GM23338 (cell line): ENCODE measurements around the gene IRX5. TPM values are rescaled to one million over a fixed set of nuclear protein-coding genes. Genes with fewer than 3 reads are reported as not detected.

Source experiments
- ATAC-seq: fragments of 200-7000 bp; cut with Tn5 transposase; 3 replicates; pipeline ENCODE4 v1.9.1; 2020
- DNase-seq: peaks from one replicate; pipeline ENCODE4 v3.0.0-alpha.2; 2015; ENCODE audit warnings: low spot score
- H2AFZ ChIP-seq: fragments of 200-600 bp; sonication (generic); 2 replicates; pipeline ENCODE4 v1.8.0; 2016; ENCODE audit warnings: antibody characterized with exemption, mild to moderate bottlenecking, moderate library complexity
- H3F3A ChIP-seq: fragments of 200-600 bp; sonication (generic); replicated peaks from 2 replicates; pipeline ENCODE4 v1.8.0; 2017; ENCODE audit warnings: antibody characterized with exemption, mixed run types, low read depth
- H3K27ac ChIP-seq: fragments of 200-600 bp; sonication (generic); 2 replicates; pipeline ENCODE4 v1.6.1; 2016; ENCODE audit warnings: low read depth
- H3K27me3 ChIP-seq: fragments of 200-600 bp; sonication (generic); 2 replicates; pipeline ENCODE4 v1.8.0; 2016; ENCODE audit warnings: mild to moderate bottlenecking, mixed run types, moderate library complexity; ENCODE audit not compliant: insufficient read depth
- H3K36me3 ChIP-seq: fragments of 200-600 bp; sonication (generic); 2 replicates; pipeline ENCODE4 v1.8.0; 2016; ENCODE audit warnings: mild to moderate bottlenecking; ENCODE audit not compliant: insufficient read depth
- H3K4me1 ChIP-seq: fragments of 200-600 bp; sonication (generic); 2 replicates; pipeline ENCODE4 v1.8.0; 2016; ENCODE audit warnings: mild to moderate bottlenecking, moderate library complexity; ENCODE audit not compliant: insufficient read depth
- H3K4me2 ChIP-seq: fragments of 200-600 bp; sonication (generic); 2 replicates; pipeline ENCODE4 v1.7.1; 2017; ENCODE audit warnings: mixed run types
- H3K4me3 ChIP-seq: fragments of 200-600 bp; sonication (generic); 2 replicates; pipeline ENCODE4 v1.6.1; 2016; ENCODE audit warnings: mixed run types
- H3K79me2 ChIP-seq: fragments of 200-600 bp; sonication (generic); replicated peaks from 2 replicates; pipeline ENCODE4 v1.8.0; 2017; ENCODE audit warnings: mild to moderate bottlenecking; ENCODE audit not compliant: insufficient read depth
- H3K9me2 ChIP-seq: fragments of 200-600 bp; sonication (generic); 2 replicates; pipeline ENCODE4 v1.8.0; 2017; ENCODE audit not compliant: insufficient read depth
- H4K20me1 ChIP-seq: fragments of 200-600 bp; sonication (generic); replicated peaks from 2 replicates; pipeline ENCODE4 v1.8.0; 2017; ENCODE audit warnings: mild to moderate bottlenecking; ENCODE audit not compliant: insufficient read depth
- H3K27ac Mint-ChIP-seq: 2 replicates; pipeline ENCODE4 v1.8.0; 2020; ENCODE audit warnings: inconsistent platforms, mild to moderate bottlenecking, moderate library complexity, mixed read lengths
- H3K27me3 Mint-ChIP-seq: 3 replicates; pipeline ENCODE4 v1.8.0; 2022; ENCODE audit warnings: low read depth, mild to moderate bottlenecking, moderate library complexity, mixed read lengths, inconsistent platforms; ENCODE audit not compliant: insufficient read depth, poor library complexity
- H3K36me3 Mint-ChIP-seq: 3 replicates; pipeline ENCODE4 v1.8.0; 2021; ENCODE audit warnings: low read depth, mild to moderate bottlenecking, inconsistent platforms, moderate library complexity, mixed read lengths
- H3K4me1 Mint-ChIP-seq: 3 replicates; pipeline ENCODE4 v1.8.0; 2020; ENCODE audit warnings: mild to moderate bottlenecking, inconsistent platforms, mixed read lengths
- H3K4me3 Mint-ChIP-seq: 3 replicates; pipeline ENCODE4 v1.8.0; 2021; ENCODE audit warnings: moderate library complexity, mild to moderate bottlenecking, inconsistent platforms, mixed read lengths
- H3K9me3 Mint-ChIP-seq: 3 replicates; pipeline ENCODE4 v1.8.0; 2020; ENCODE audit warnings: moderate library complexity, mild to moderate bottlenecking, inconsistent platforms, mixed read lengths
- CREB1 ChIP-seq: fragments of 250-450 bp; sonication (Bioruptor Pico); IDR thresholded peaks from 2 replicates; pipeline ENCODE4 v1.5.0; 2020; ENCODE audit warnings: low read depth, mild to moderate bottlenecking, moderate library complexity
- EZH2 ChIP-seq: fragments of 200-600 bp; sonication (generic); IDR thresholded peaks from one replicate; pipeline ENCODE4 v1.8.0; 2017; ENCODE audit warnings: antibody characterized with exemption, mild to moderate bottlenecking, low read depth; ENCODE audit not compliant: unreplicated experiment
- EZH2phosphoT487 ChIP-seq: fragments of 200-600 bp; sonication (generic); IDR thresholded peaks from one replicate; pipeline ENCODE4 v1.8.1; 2018; ENCODE audit warnings: antibody characterized with exemption; ENCODE audit not compliant: unreplicated experiment
- JUNB ChIP-seq: IDR thresholded peaks from one replicate; pipeline ENCODE4 v1.6.1; 2016; ENCODE audit warnings: antibody characterized with exemption; ENCODE audit not compliant: unreplicated experiment
- NANOG ChIP-seq: IDR thresholded peaks from 2 replicates; pipeline ENCODE4 v1.6.1; 2016; ENCODE audit warnings: antibody characterized with exemption, borderline replicate concordance
- POLR2AphosphoS5 ChIP-seq: IDR thresholded peaks from 2 replicates; pipeline ENCODE4 v1.6.1; 2016; ENCODE audit warnings: antibody characterized with exemption, low read depth
- REST ChIP-seq: IDR thresholded peaks from one replicate; pipeline ENCODE4 v1.6.1; 2018; ENCODE audit warnings: antibody characterized with exemption; ENCODE audit not compliant: unreplicated experiment
- STAT1 ChIP-seq: IDR thresholded peaks from one replicate; pipeline ENCODE4 v1.6.1; 2016; ENCODE audit warnings: antibody characterized with exemption; ENCODE audit not compliant: unreplicated experiment
- ZNF114 ChIP-seq: fragments of 250-450 bp; sonication (Bioruptor Pico); IDR thresholded peaks from 2 replicates; pipeline ENCODE4 v1.5.0; 2020; ENCODE audit warnings: mild to moderate bottlenecking, moderate library complexity
- ZNF331 ChIP-seq: fragments of 250-450 bp; sonication (Bioruptor Pico); IDR thresholded peaks from 2 replicates; pipeline ENCODE4 v1.5.0; 2020; ENCODE audit warnings: low read depth, mild to moderate bottlenecking, moderate library complexity
- ZNF462 ChIP-seq: fragments of 250-450 bp; sonication (Bioruptor Pico); IDR thresholded peaks from 2 replicates; pipeline ENCODE4 v1.5.0; 2020; ENCODE audit warnings: mild to moderate bottlenecking, moderate library complexity
- polyA plus RNA-seq: library from polyadenylated mRNA; unstranded; fragments of >200 nt; fragmentation: Nextera tagmentation; extraction: Ambion mirVana; gene quantifications from 2 replicates; pipeline ENCODE4 v1.2.1, GENCODE V29; 2016
- total RNA-seq: library from RNA; depleted of rRNA; stranded (reverse); fragments of >200 nt; shearing (Covaris generic); gene quantifications from 2 replicates; pipeline ENCODE4 v1.2.3, GENCODE V29; 2014

Gene IRX5
- total and polyA plus RNA-seq, 2 experiments from 2014 or later, result 0.07 to 0.39 TPM

GRCh38 chr16:54923055-54923473 is 7.6 kb upstream of the IRX5 start:
- H2AFZ ChIP-seq, result no peak overlapping the region
- Mint-ChIP-seq H3K4me1 (peaks cover 13% of the 10 kb centered on the region), H3K27me3 (peaks cover 26% of the 10 kb centered on the region), H3K9me3 (no peaks in the 10 kb centered on the region; the same call in 2 of the 3 replicates), H3K27ac (no peak overlapping the region), H3K36me3 (no peaks in the 10 kb centered on the region; the same call in 2 of the 3 replicates), H3K4me3 (no peak overlapping the region)
- H3K79me2 ChIP-seq, result peaks cover 3% of the 10 kb centered on the region; the same call in 1 of the 2 replicates
- DNase-seq, result no peak
- peaks cover 10% of the 10 kb centered on the region; the same call in 1 of the 2 replicates for H3K4me1 ChIP-seq
- H3K4me2 ChIP-seq, result no peak overlapping the region
- H3F3A ChIP-seq, result no peaks in the 10 kb centered on the region; the same call in 1 of the 2 replicates
- no peaks in the 10 kb centered on the region for H3K36me3 ChIP-seq
- H3K9me2 ChIP-seq, result no peaks in the 10 kb centered on the region
- H3K27ac ChIP-seq, result no peak overlapping the region
- H3K4me3 ChIP-seq, result no peak overlapping the region
- peaks cover 40% of the 10 kb centered on the region for H3K27me3 ChIP-seq
- ATAC-seq, result no peak
- peaks cover 11% of the 10 kb centered on the region; the same call in 1 of the 2 replicates for H4K20me1 ChIP-seq
- TF ChIP-seq EZH2phosphoT487, result no peak
- no peak for TF ChIP-seq CREB1 (CRISPR knock-in tag)
- TF ChIP-seq JUNB, result no peak
- no peak for TF ChIP-seq POLR2AphosphoS5
- TF ChIP-seq EZH2, result no peak
- no peak for TF ChIP-seq ZNF114

GRCh38 chr16:54923988-54924387 is 6.7 kb upstream of the IRX5 start:
- H3K27ac Mint-ChIP-seq, result no peak overlapping the region
- peaks cover 41% of the 10 kb centered on the region for H3K27me3 ChIP-seq
- no peaks in the 10 kb centered on the region for H3K9me2 ChIP-seq
- H3K27ac ChIP-seq, result no peak overlapping the region
- no peak overlapping the region for H2AFZ ChIP-seq
- no peak overlapping the region for H3K4me3 Mint-ChIP-seq
- H4K20me1 ChIP-seq, result peaks cover 11% of the 10 kb centered on the region; the same call in 1 of the 2 replicates
- peaks cover 13% of the 10 kb centered on the region for H3K4me1 Mint-ChIP-seq
- peaks cover 30% of the 10 kb centered on the region for H3K27me3 Mint-ChIP-seq
- H3K36me3 Mint-ChIP-seq, result no peaks in the 10 kb centered on the region; the same call in 2 of the 3 replicates
- no peaks in the 10 kb centered on the region; the same call in 1 of the 2 replicates for H3F3A ChIP-seq
- peaks cover 3% of the 10 kb centered on the region; the same call in 1 of the 2 replicates for H3K79me2 ChIP-seq
- H3K4me3 ChIP-seq, result no peak overlapping the region
- no peaks in the 10 kb centered on the region; the same call in 2 of the 3 replicates for H3K9me3 Mint-ChIP-seq
- H3K36me3 ChIP-seq, result no peaks in the 10 kb centered on the region
- DNase-seq (no peak), ATAC-seq (no peak)
- peaks cover 10% of the 10 kb centered on the region; the same call in 1 of the 2 replicates for H3K4me1 ChIP-seq
- H3K4me2 ChIP-seq, result no peak overlapping the region
- TF ChIP-seq ZNF462, result no peak
- TF ChIP-seq REST, result no peak
- no peak for TF ChIP-seq POLR2AphosphoS5
- no peak for TF ChIP-seq ZNF114
- TF ChIP-seq EZH2, result no peak
- no peak for TF ChIP-seq NANOG
- no peak for TF ChIP-seq CREB1 (CRISPR knock-in tag)
- TF ChIP-seq STAT1, result no peak
- TF ChIP-seq ZNF331 (CRISPR knock-in tag), result no peak
